ENCODE measurements around the gene FRAS1. TPM values are rescaled to one million over a fixed set of nuclear protein-coding genes. Genes with fewer than 3 reads are reported as not detected.

Gene FRAS1
- total and polyA plus RNA-seq, 2 donors (not counting 1 experiment from before 2014, with no cell fraction given), result 0.03 to 0.12 TPM

DNA sequence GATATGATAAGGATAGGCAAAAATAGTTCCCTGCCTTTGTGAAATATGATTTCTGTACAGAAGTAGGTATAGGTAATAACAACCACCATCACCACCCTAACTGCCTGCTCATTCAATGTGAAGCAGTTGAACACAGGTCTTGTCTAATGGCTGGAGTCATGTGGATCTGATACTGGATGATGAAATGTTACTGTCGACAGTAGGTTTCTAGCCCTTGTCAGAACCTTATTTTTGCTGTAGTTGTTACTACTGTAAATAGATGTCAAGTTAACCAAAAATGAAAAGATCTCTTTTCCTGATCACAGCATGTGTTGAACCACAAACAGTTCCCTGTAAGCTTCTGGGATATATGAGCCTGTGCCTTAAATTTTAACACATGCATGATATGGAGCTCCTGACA is 142.9 kb downstream of the FRAS1 start:
- Mint-ChIP-seq H3K9me3 (ENCODE audit: insufficient read depth) (peaks cover 2% of the 10 kb centered on the region), H3K4me3 (no peak overlapping the region), H3K27me3 (peaks cover 12% of the 10 kb centered on the region), H3K27ac (no peak overlapping the region), H3K4me1 (no peaks in the 10 kb centered on the region)
- no peak for TF ChIP-seq EZH2 (IDR thresholded peaks at IDR 0.05; ENCODE audit: borderline replicate concordance, insufficient read depth, low read depth, low read length, poor library complexity, severe bottlenecking)
- TF ChIP-seq, protein P1, sequence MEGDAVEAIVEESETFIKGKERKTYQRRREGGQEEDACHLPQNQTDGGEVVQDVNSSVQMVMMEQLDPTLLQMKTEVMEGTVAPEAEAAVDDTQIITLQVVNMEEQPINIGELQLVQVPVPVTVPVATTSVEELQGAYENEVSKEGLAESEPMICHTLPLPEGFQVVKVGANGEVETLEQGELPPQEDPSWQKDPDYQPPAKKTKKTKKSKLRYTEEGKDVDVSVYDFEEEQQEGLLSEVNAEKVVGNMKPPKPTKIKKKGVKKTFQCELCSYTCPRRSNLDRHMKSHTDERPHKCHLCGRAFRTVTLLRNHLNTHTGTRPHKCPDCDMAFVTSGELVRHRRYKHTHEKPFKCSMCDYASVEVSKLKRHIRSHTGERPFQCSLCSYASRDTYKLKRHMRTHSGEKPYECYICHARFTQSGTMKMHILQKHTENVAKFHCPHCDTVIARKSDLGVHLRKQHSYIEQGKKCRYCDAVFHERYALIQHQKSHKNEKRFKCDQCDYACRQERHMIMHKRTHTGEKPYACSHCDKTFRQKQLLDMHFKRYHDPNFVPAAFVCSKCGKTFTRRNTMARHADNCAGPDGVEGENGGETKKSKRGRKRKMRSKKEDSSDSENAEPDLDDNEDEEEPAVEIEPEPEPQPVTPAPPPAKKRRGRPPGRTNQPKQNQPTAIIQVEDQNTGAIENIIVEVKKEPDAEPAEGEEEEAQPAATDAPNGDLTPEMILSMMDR (IDR thresholded peaks at IDR 0.05), result no peak
- H3K9me3 ChIP-seq (ENCODE audit: control extremely low read depth in 1 of 3, control insufficient read depth in 2 of 3, insufficient read depth in 1 of 3, low read length in 2 of 3), result peaks cover 0 to 11% (median 0%) of the 10 kb centered on the region in 3 donors
- no peak overlapping the region for H3K4me2 ChIP-seq (replicated peaks; ENCODE audit: low read depth, low read length, poor library complexity, severe bottlenecking)
- no peaks in the 10 kb centered on the region for H3K79me2 ChIP-seq (ENCODE audit: control insufficient read depth, insufficient read depth, low read length)
- H3K36me3 ChIP-seq (replicated peaks in 1 of 2; ENCODE audit: control extremely low read depth in 1 of 2, control insufficient read depth in 1 of 2, extremely low read depth in 1 of 2, insufficient read depth in 2 of 2, low read length in 1 of 2), result no peaks in the 10 kb centered on the region
- no peak overlapping the region for H3K27ac ChIP-seq (ENCODE audit: low read length in 2 of 2)
- intact Hi-C loops (cut with micrococcal nuclease), result no loop called here
- POLR2A ChIA-PET, result no interaction called here
- H4K20me1 ChIP-seq (ENCODE audit: control insufficient read depth, insufficient read depth, low read length, poor library complexity, severe bottlenecking), result no peaks in the 10 kb centered on the region
- no peaks in the 10 kb centered on the region for H3K4me1 ChIP-seq (ENCODE audit: control insufficient read depth in 2 of 2, insufficient read depth in 2 of 2, low read length in 2 of 2)
- H3K9ac ChIP-seq (ENCODE audit: low read length), result no peak overlapping the region
- H2AFZ ChIP-seq (ENCODE audit: insufficient read depth, low read depth, low read length, poor library complexity, severe bottlenecking), result no peak overlapping the region
- CTCF ChIA-PET, result interaction anchor here (0.7 kb wide), 1 partner anchor 98 kb away, joined by 3 read pairs; no protein-coding TSS in a partner anchor
- ATAC-seq (ENCODE audit: low read depth) (no peak), DNase-seq (no peak)
- WGBS (ENCODE audit: insufficient coverage), result no CpG with 5 or more reads among the region's 1 CpG
- H3K4me3 ChIP-seq (ENCODE audit: control extremely low read depth in 1 of 5, extremely low read depth in 1 of 5, insufficient read depth in 1 of 5, low read depth in 2 of 5, low read length in 4 of 5), result no peak overlapping the region
- no peaks in the 10 kb centered on the region for H3K27me3 ChIP-seq (replicated peaks in 1 of 4; ENCODE audit: control extremely low read depth in 1 of 4, control insufficient read depth in 3 of 4, insufficient read depth in 4 of 4, low read length in 3 of 4)

DNA sequence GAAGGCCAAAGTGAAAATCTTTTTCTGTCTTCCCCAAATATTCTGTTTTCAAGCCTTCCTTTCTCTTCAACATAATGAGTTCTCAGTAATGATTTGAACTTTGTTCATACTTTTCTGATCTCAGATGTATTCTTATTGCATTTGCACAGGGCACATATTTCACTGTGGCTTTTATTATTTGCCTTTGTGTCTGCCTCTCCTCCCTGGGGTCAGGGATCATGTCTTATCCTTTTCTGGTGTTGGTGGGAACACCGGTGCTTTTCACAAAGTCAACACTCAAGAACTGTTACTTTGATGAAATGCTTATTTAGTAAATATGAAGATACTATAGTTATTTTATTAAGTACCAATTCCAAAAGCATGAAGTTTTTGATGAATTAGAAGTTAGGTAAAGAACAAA is 143.8 kb downstream of the FRAS1 start:
- intact Hi-C loops (cut with micrococcal nuclease), result no loop called here
- Mint-ChIP-seq H3K27ac (no peak overlapping the region), H3K4me1 (no peaks in the 10 kb centered on the region), H3K27me3 (peaks cover 14% of the 10 kb centered on the region), H3K9me3 (ENCODE audit: insufficient read depth) (no peaks in the 10 kb centered on the region), H3K4me3 (no peak overlapping the region)
- no CpG with 5 or more reads among the region's 1 CpG for WGBS (ENCODE audit: insufficient coverage)
- Histone ChIP-seq H4K20me1 (ENCODE audit: control insufficient read depth, insufficient read depth, low read length, poor library complexity, severe bottlenecking) (no peaks in the 10 kb centered on the region), H3K4me1 (ENCODE audit: control insufficient read depth in 2 of 2, insufficient read depth in 2 of 2, low read length in 2 of 2) (no peaks in the 10 kb centered on the region), H3K4me3 (ENCODE audit: control extremely low read depth in 1 of 5, extremely low read depth in 1 of 5, insufficient read depth in 1 of 5, low read depth in 2 of 5, low read length in 4 of 5) (no peak overlapping the region), H3K27ac (ENCODE audit: low read length in 2 of 2) (no peak overlapping the region), H3K4me2 (replicated peaks; ENCODE audit: low read depth, low read length, poor library complexity, severe bottlenecking) (no peak overlapping the region), H2AFZ (ENCODE audit: insufficient read depth, low read depth, low read length, poor library complexity, severe bottlenecking) (no peak overlapping the region), H3K79me2 (ENCODE audit: control insufficient read depth, insufficient read depth, low read length) (no peaks in the 10 kb centered on the region), H3K36me3 (replicated peaks in 1 of 2; ENCODE audit: control extremely low read depth in 1 of 2, control insufficient read depth in 1 of 2, extremely low read depth in 1 of 2, insufficient read depth in 2 of 2, low read length in 1 of 2) (no peaks in the 10 kb centered on the region), H3K27me3 (replicated peaks in 1 of 4; ENCODE audit: control extremely low read depth in 1 of 4, control insufficient read depth in 3 of 4, insufficient read depth in 4 of 4, low read length in 3 of 4) (peaks cover 0 to 2% (median 0%) of the 10 kb centered on the region in 4 experiments), H3K9ac (ENCODE audit: low read length) (no peak overlapping the region), H3K9me3 (ENCODE audit: control extremely low read depth in 1 of 3, control insufficient read depth in 2 of 3, insufficient read depth in 1 of 3, low read length in 2 of 3) (peaks cover 0 to 2% (median 0%) of the 10 kb centered on the region in 3 donors)
- ATAC-seq (ENCODE audit: low read depth) (no peak), DNase-seq (no peak)
- ChIA-PET CTCF (no interaction called here), POLR2A (no interaction called here)
- no peak for TF ChIP-seq EZH2 (IDR thresholded peaks at IDR 0.05; ENCODE audit: borderline replicate concordance, insufficient read depth, low read depth, low read length, poor library complexity, severe bottlenecking)
- TF ChIP-seq, protein P1 (IDR thresholded peaks at IDR 0.05), result no peak
